ENCODE measurements around the gene B3GALNT1. TPM values are rescaled to one million over a fixed set of nuclear protein-coding genes. Genes with fewer than 3 reads are reported as not detected.

B3GALNT1 gene
- total RNA-seq: 1 to 10 TPM; 4.2 to 7.7 (median 5.0) TPM
- polyA plus RNA-seq: 1 to 10 TPM; 2.0 to 5.7 TPM

DNA sequence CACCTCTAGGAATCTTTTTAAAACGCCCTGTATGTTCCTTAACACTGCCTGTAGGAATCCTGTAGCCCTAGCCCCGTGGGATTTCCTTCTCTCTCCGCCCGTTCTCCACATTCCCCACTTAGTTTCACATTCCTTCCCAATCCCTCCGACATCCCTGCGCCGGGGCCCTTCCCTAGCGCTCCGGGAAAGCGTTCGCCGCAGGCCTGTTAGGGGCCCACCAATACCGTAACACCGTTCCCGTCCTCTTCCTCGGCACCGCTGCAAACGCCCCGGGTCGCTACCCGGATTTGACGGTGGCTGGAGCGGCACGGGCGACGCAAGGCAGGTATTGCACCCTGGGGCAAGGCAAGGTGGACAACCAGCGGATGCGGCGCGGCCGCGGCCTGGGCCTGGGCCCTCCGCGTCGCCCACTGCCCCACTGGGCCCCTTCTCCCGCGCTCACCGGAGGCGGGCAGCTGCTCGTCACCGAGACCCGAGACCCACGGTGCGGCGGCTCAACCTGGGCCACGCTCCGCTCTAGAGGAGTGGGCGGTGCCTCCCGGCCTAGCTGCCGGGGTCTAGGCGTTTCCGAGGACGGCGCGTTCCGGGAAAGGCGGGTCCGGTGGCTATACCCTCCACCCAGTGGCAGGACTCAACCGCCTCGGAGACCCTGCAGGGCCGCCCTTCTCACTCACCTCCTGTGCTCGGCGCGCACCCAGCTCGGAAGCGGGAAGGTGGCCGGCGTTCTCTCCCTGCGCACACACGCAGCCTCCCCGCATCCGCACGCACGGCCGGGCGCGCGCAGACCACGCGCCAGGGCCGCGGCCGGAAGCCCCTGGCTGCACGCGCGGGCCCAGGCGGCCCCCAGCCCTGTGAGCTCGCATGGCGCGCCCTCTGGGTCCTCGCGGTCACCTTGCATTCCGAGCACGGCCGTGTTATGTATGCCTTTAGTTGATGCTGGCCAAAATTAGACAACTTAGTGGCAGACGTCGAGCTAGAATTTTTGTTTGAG is at the start of gene B3GALNT1:
TSS of gene B3GALNT1 (minus strand) at position 789 of the 991 bp plus-strand sequence. CDS start 18,595 bp downstream, outside the sequence.
- intact Hi-C loops (cut with DNase I): no loop called here
- ATAC-seq: peak; percentile 81 to 88 (median 86)
- H3K4me3 ChIP-seq: peak within 1 kb of the TSS; percentile 60 to 88 (median 67)
- no peaks in the 10 kb centered on the region for H3K9me3 ChIP-seq
- peak; percentile 54 to 85 (median 65) for DNase-seq
- peaks cover 0 to 8% (median 0%) of the 10 kb centered on the region in 3 donors for H3K4me1 ChIP-seq
- H3K27me3 ChIP-seq: no peaks in the 10 kb centered on the region
- WGBS, 2 donors: 1% methylated on average over 85 to 97 of the region's 97 CpGs
- peak within 1 kb of the TSS; percentile 53 to 81 (median 60) for H3K27ac ChIP-seq
- no peak for FAIRE-seq
- TF ChIP-seq, protein P1, sequence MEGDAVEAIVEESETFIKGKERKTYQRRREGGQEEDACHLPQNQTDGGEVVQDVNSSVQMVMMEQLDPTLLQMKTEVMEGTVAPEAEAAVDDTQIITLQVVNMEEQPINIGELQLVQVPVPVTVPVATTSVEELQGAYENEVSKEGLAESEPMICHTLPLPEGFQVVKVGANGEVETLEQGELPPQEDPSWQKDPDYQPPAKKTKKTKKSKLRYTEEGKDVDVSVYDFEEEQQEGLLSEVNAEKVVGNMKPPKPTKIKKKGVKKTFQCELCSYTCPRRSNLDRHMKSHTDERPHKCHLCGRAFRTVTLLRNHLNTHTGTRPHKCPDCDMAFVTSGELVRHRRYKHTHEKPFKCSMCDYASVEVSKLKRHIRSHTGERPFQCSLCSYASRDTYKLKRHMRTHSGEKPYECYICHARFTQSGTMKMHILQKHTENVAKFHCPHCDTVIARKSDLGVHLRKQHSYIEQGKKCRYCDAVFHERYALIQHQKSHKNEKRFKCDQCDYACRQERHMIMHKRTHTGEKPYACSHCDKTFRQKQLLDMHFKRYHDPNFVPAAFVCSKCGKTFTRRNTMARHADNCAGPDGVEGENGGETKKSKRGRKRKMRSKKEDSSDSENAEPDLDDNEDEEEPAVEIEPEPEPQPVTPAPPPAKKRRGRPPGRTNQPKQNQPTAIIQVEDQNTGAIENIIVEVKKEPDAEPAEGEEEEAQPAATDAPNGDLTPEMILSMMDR (IDR thresholded peaks at IDR 0.05): no peak
- peaks cover 0 to 4% (median 0%) of the 10 kb centered on the region in 3 donors for H3K36me3 ChIP-seq

- no peaks in the 10 kb centered on the region for H3K27me3 ChIP-seq
- DNase-seq (no peak), FAIRE-seq (no peak), ATAC-seq (no peak)
- intact Hi-C loops (cut with DNase I): no loop called here
- no peaks in the 10 kb centered on the region for H3K4me1 ChIP-seq
- H3K36me3 ChIP-seq: no peaks in the 10 kb centered on the region
- no peaks in the 10 kb centered on the region for H3K9me3 ChIP-seq
- TF ChIP-seq, protein P1 (IDR thresholded peaks at IDR 0.05): no peak
- no peak overlapping the region for H3K27ac ChIP-seq
- WGBS, 2 donors: 38 to 55% methylated on average over 3 of the region's 3 CpGs
- H3K4me3 ChIP-seq: no peak overlapping the region
Observed at GRCh38 chr3:161153480-161153879, 48.3 kb upstream of the B3GALNT1 start.

DNA sequence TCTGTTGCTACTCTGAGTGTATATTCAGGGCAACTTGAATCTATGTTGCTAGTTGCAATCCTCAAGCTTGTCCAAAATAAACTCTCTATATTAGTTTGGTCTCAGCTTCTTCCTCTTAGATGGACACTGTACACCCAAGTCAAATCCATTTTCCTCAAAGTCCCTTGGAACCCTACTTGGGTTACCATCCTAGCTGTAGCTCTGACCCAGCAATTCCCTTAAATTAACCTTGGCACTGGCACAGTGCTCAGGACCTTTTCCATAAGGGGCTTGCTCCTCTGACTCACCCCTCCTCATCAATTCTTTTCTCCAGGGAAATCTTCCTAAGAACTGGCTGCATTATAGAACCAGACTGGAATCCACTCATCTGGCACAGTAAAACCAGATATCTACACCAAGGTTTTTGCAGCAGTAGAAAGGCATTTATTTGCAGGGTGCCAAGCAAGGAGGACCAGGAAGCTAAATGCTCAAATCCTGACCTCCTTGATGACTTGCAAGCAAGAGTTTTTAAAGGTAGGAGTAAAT is 44.9 kb upstream of the B3GALNT1 start:
- H3K9me3 ChIP-seq: no peaks in the 10 kb centered on the region
- no peaks in the 10 kb centered on the region for H3K36me3 ChIP-seq
- ATAC-seq (no peak), FAIRE-seq (no peak), DNase-seq (no peak)
- H3K27me3 ChIP-seq: no peaks in the 10 kb centered on the region
- TF ChIP-seq, protein P1 (IDR thresholded peaks at IDR 0.05): no peak
- H3K4me3 ChIP-seq: no peak overlapping the region
- no peaks in the 10 kb centered on the region for H3K4me1 ChIP-seq
- intact Hi-C loops (cut with DNase I): no loop called here
- H3K27ac ChIP-seq: no peak overlapping the region

- ATAC-seq (no peak), FAIRE-seq (no peak), DNase-seq (no peak)
- TF ChIP-seq, protein P1 (IDR thresholded peaks at IDR 0.05): no peak
- intact Hi-C loops (cut with DNase I): no loop called here
- H3K27me3 ChIP-seq: no peaks in the 10 kb centered on the region
- no peaks in the 10 kb centered on the region for H3K36me3 ChIP-seq
- H3K4me1 ChIP-seq: no peaks in the 10 kb centered on the region
- whole genome bisulfite sequencing, 2 donors: 27 to 36% methylated on average over 1 of the region's 1 CpG
- no peak overlapping the region for H3K27ac ChIP-seq
- no peaks in the 10 kb centered on the region for H3K9me3 ChIP-seq
- no peak overlapping the region for H3K4me3 ChIP-seq
Observed at GRCh38 chr3:161149529-161149928, 44.4 kb upstream of the B3GALNT1 start.
